ENCODE data around the gene HAUS8. TPM values are rescaled to one million over a fixed set of nuclear protein-coding genes. Genes with fewer than 3 reads are reported as not detected.
"Not testable (repeated sequence)": the region's sequence is repeated elsewhere in the genome, so short reads cannot be mapped to it uniquely, and the experiment has no call there.

HAUS8 gene
- total RNA-seq, 1 donor from 2014 or later, result 9.1 TPM

DNA sequence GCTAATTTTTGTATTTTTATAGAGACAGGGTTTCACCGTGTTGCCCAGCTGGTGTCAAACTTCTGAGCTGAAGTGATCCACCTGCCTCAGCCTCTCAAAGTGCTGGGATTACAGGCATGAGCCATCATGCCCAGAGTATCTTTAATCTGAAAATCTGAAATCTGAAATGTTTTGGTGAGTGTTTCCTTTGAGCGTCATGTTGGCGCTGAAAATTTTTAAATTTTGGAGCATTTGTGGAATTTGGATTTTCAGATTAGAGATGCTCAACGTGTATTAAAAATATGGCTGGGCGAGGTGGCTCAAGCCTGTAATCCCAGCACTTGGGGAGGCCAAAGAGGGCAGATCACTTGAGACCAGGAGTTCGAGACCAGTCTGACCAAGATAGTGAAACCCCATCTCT, 43.5 kb downstream of the HAUS8 start:
- H3K27me3 ChIP-seq (ENCODE audit: low read depth), result peaks cover 7% of the 10 kb centered on the region
- no peaks in the 10 kb centered on the region for H3K36me3 ChIP-seq
- intact Hi-C loops (cut with DNase I), result no loop called here
- no peak for ATAC-seq
- TF ChIP-seq, protein P1, sequence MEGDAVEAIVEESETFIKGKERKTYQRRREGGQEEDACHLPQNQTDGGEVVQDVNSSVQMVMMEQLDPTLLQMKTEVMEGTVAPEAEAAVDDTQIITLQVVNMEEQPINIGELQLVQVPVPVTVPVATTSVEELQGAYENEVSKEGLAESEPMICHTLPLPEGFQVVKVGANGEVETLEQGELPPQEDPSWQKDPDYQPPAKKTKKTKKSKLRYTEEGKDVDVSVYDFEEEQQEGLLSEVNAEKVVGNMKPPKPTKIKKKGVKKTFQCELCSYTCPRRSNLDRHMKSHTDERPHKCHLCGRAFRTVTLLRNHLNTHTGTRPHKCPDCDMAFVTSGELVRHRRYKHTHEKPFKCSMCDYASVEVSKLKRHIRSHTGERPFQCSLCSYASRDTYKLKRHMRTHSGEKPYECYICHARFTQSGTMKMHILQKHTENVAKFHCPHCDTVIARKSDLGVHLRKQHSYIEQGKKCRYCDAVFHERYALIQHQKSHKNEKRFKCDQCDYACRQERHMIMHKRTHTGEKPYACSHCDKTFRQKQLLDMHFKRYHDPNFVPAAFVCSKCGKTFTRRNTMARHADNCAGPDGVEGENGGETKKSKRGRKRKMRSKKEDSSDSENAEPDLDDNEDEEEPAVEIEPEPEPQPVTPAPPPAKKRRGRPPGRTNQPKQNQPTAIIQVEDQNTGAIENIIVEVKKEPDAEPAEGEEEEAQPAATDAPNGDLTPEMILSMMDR (IDR thresholded peaks at IDR 0.05), result no peak
- no peaks in the 10 kb centered on the region for H3K4me1 ChIP-seq
- H3K27ac ChIP-seq, result no peak overlapping the region
- no peak for DNase-seq
- no peaks in the 10 kb centered on the region for H3K9me3 ChIP-seq
- H3K4me3 ChIP-seq, result no peak overlapping the region

DNA sequence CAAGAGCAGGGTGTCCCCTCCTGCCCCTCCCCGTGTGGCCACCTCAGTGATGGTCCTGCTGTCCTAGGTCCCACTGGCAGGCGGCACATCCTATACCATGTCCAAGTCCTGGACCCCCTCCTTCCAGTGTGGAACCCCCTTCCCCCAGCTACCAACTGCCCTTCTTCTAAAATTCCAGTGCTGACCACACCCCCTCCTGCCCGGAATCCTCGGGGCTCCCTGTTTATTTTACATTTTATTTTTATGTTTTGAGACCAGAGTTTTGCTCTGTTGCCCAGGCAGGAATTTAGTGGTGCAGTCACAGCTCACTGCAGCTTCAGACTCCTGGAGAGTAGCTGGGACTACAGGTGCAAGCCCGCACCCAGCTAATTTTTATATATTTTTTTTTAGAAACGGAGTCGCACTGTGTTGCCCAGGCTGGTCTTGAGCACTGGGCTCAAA, 47.7 kb downstream of the HAUS8 start:
- TF ChIP-seq, protein P1 (IDR thresholded peaks at IDR 0.05), result no peak
- ATAC-seq (no peak), DNase-seq (no peak)
- Histone ChIP-seq H3K27ac (no peak overlapping the region), H3K4me1 (peaks cover 17% of the 10 kb centered on the region), H3K9me3 (peaks cover 9% of the 10 kb centered on the region), H3K27me3 (ENCODE audit: low read depth) (peaks cover 7% of the 10 kb centered on the region), H3K4me3 (no peak overlapping the region), H3K36me3 (no peaks in the 10 kb centered on the region)
- intact Hi-C loops (cut with DNase I), result no loop called here

DNA sequence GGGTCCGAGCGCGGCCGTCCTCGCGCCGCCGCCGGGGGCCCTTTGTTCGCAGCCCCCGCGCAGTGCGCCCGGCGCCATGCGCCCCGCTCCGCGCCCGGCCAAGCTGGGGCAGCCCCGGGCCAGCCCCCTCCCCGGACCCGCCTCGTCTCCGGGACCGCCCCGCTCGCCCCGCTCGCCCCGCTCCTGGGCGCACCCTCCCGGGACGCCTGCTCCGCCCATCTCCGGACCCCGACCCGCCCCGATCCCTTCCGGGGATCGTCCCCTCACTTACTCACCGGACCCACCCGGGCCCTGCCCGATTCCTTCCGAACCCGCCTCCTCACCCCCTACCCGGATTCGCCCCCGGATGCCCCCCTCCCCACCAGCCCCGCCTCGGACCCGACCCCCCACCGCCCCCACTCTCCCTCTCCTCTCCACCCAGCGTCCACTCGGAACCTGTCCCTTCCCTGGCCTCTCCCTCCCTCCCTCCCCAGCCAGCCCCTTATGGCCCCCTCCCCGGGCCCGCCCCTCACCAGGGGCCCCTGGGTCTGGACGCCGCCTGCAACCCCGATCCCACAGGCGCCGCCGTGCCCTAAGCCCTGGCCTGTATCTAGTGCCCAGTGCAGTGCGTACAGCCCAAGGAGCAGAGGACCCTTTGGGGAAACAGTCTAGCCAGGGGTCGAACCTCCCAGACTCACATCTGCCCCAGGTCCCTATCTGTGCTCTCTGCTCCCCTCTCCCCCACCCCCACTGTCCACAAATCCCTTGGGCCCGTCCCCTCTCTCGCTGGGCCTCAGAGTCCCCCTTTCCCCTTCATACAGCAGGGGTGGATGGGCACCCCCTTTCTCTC, 48.3 kb downstream of the HAUS8 start, which contains the start of gene CPAMD8:
CPAMD8 (minus strand) TSS at position 105 of the 829 bp plus-strand sequence. CDS start 168 bp downstream, outside the sequence.
- Histone ChIP-seq H3K27me3 (ENCODE audit: low read depth) (peaks cover 7% of the 10 kb centered on the region), H3K36me3 (no peaks in the 10 kb centered on the region), H3K4me1 (peaks cover 24% of the 10 kb centered on the region), H3K27ac (peak within 1 kb of the TSS; percentile 59), H3K4me3 (peak within 1 kb of the TSS; percentile 54), H3K9me3 (peaks cover 9% of the 10 kb centered on the region)
- ATAC-seq, result peak; percentile 27 to 40
- intact Hi-C loops (cut with DNase I), result no loop called here
- no peak for DNase-seq
- TF ChIP-seq, protein P1 (IDR thresholded peaks at IDR 0.05), result no peak

DNA sequence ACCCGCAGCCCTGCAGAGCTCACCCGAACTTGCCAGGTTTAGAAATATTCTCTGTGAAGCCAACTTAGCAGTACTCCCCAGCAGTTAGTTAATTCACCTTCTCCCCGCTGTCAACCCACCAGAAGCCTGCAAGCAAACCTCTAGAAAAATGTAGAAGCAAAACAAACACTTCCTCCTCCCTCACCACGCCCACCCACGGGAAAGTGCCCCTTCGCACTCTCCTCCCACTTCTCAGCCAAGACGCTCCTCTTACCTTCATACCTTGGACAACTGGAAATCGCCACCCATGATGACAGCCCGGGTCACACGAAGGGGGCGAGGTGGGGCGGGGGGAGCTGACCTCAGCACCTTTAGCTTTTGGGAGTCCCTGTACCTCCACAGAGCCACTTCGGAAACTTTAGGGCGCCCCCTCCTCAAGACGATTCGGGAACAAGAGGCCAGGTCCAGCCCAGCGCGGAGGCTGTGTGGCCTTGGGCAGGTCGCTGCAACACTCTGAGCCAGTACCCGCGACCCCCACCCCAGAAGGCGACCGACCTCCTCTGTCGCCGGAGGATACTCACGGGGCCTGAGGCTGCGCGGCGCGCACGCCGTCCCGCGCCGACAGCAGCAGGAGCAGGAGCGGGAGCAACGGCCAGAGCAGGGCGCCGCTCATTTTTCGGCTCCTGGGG, 49.1 kb downstream of the HAUS8 start:
- Histone ChIP-seq H3K27ac (peak overlapping the region; percentile 59), H3K4me3 (peak overlapping the region; percentile 54), H3K9me3 (peaks cover 9% of the 10 kb centered on the region), H3K27me3 (ENCODE audit: low read depth) (peaks cover 7% of the 10 kb centered on the region), H3K36me3 (no peaks in the 10 kb centered on the region), H3K4me1 (peaks cover 32% of the 10 kb centered on the region)
- ATAC-seq (peak; percentile 63 to 67), DNase-seq (peak; percentile 76)
- TF ChIP-seq, protein P1 (IDR thresholded peaks at IDR 0.05), result no peak
- intact Hi-C loops (cut with DNase I), result no loop called here

DNA sequence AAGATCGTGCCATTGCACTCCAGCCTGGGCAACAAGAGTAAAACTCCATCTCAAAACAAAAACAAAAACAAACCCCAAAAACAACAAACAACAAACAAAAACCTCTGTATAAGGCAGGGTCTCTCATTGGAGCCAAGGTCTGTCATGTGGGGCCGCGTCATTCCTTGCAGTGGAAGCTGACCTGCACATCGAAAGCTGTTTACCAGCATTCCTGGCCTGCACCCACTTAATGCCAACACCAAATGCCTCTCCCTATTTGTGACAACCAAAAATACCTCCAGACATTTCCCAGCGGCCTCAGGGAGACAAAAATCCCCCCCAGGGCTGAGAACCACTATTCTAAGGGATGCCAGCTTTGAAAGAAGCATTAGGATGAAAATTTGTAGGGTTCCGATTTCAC, 49.9 kb downstream of the HAUS8 start:
- peak; percentile 35 to 62 for ATAC-seq

DNA sequence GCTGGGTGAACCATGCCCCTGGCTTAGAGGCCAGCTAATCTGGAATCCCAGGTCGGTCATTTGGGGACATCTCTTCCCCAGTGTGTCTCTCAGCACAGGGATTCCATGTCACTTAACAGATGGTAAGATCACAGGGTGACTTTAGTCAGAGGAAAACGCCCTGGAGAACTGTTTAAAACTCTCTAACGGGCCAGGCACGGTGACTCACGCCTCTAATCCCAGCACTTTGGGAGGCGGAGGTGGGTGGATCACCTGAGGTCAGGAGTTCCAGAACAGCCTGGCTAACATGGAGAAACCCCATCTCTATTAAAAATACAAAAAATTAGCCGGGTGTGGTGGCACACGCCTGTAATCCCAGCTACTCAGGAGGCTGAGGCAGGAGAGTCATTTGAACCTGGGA, 50.3 kb downstream of the HAUS8 start:
- H3K9me3 ChIP-seq; H3K36me3 ChIP-seq; H3K27me3 ChIP-seq (ENCODE audit: low read depth); intact Hi-C loops (cut with DNase I); DNase-seq: not testable (repeated sequence)
- Histone ChIP-seq H3K4me1 (peaks cover 38% of the 10 kb centered on the region), H3K4me3 (peak overlapping the region; percentile 54), H3K27ac (peak overlapping the region; percentile 59)
- peak in 1 of 2 donors; percentile 36 for ATAC-seq

More for the DNA sequence above, 49.9 kb downstream of the HAUS8 start:
- TF ChIP-seq, protein P1 (IDR thresholded peaks at IDR 0.05), result no peak
- Histone ChIP-seq H3K27me3 (ENCODE audit: low read depth) (peaks cover 7% of the 10 kb centered on the region), H3K36me3 (no peaks in the 10 kb centered on the region), H3K9me3 (peaks cover 9% of the 10 kb centered on the region), H3K27ac (peak overlapping the region; percentile 59), H3K4me1 (peaks cover 34% of the 10 kb centered on the region), H3K4me3 (peak overlapping the region; percentile 54)
- intact Hi-C loops (cut with DNase I), result no loop called here
- DNase-seq, result peak; percentile 65

Data from lower lobe of right lung (tissue), 2 donors.